HepG2 (cell line): ENCODE measurements around the gene PTCD1. TPM values are rescaled to one million over a fixed set of nuclear protein-coding genes. Genes with fewer than 3 reads are reported as not detected.

Source experiments
- polyA plus RNA-seq, 8 experiments: library from polyadenylated mRNA; depleted of rRNA in 3 of 8; stranded (reverse) in 7 of 8; unstranded in 1 of 8; fragments of >200 nt; fragmentation: Illumina TruSeq in 4 of 8; extraction: Trizol in 4 of 8; gene quantifications; 2 replicates each; pipeline versions ENCODE4 v1.2.1 to v1.2.3, GENCODE V29; 2011 to 2016; ENCODE audit warnings: low read depth in 4 of 8, missing spikeins in 1 of 8, mixed read lengths in 1 of 8; ENCODE audit not compliant: insufficient read depth in 1 of 8
- total RNA-seq, 5 experiments: library from RNA; depleted of rRNA; stranded (reverse); fragments of >200 nt; fragmentation: Illumina TruSeq; extraction: Trizol; gene quantifications; 2 replicates each; pipeline ENCODE4 v1.2.3, GENCODE V29; 2016; ENCODE audit warnings: low read depth in 1 of 5
- TF ChIP-seq, protein P1 (sequence below): sonication (generic); formaldehyde crosslinking; IDR thresholded peaks from one replicate; pipeline ENCODE4 v1.5.1; 2020; ENCODE audit warnings: mild to moderate bottlenecking, missing genetic modification reagents; ENCODE audit errors: not compliant biosample characterization
- TF ChIP-seq, protein P2 (sequence below): sonication (generic); formaldehyde crosslinking; IDR thresholded peaks from 2 replicates; pipeline ENCODE4 v1.5.1; 2020; ENCODE audit warnings: missing genetic modification reagents, mild to moderate bottlenecking, borderline replicate concordance

PTCD1 gene
- total and polyA plus RNA-seq, 2 of the 13 experiments (the other 11 are each of a cell fraction or from before 2014, with no cell fraction given): 3.0 to 8.4 TPM

DNA sequence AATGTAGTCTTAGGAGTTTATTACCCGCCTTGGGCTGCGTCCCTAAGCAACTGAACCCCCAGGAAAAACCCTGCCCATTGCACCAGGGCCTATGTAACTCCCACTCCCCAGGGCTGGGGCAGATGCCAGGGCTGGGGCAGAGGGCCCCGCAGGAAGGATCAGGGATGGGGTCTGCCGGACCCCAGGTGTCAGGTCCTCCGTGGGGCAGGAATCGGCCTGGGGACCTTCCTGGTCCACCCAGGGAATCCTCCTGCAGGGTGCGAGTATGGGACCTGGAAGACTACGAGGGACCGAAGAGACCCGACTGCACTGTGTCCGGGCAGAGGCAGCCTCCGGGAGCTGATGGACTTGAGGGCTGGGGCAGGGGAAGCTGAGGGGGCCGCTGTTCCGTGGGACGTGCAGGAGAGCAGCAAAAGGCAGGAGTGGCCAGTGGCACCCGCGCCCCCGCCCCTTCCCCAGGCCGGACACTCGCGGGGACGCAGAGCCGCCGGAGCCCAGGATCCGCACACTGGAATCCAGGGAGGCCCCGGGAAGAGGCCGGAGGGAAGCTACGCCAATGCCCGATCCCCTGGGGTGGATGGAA is 29.8 kb upstream of the PTCD1 start (continued):
- TF ChIP-seq, protein P1, sequence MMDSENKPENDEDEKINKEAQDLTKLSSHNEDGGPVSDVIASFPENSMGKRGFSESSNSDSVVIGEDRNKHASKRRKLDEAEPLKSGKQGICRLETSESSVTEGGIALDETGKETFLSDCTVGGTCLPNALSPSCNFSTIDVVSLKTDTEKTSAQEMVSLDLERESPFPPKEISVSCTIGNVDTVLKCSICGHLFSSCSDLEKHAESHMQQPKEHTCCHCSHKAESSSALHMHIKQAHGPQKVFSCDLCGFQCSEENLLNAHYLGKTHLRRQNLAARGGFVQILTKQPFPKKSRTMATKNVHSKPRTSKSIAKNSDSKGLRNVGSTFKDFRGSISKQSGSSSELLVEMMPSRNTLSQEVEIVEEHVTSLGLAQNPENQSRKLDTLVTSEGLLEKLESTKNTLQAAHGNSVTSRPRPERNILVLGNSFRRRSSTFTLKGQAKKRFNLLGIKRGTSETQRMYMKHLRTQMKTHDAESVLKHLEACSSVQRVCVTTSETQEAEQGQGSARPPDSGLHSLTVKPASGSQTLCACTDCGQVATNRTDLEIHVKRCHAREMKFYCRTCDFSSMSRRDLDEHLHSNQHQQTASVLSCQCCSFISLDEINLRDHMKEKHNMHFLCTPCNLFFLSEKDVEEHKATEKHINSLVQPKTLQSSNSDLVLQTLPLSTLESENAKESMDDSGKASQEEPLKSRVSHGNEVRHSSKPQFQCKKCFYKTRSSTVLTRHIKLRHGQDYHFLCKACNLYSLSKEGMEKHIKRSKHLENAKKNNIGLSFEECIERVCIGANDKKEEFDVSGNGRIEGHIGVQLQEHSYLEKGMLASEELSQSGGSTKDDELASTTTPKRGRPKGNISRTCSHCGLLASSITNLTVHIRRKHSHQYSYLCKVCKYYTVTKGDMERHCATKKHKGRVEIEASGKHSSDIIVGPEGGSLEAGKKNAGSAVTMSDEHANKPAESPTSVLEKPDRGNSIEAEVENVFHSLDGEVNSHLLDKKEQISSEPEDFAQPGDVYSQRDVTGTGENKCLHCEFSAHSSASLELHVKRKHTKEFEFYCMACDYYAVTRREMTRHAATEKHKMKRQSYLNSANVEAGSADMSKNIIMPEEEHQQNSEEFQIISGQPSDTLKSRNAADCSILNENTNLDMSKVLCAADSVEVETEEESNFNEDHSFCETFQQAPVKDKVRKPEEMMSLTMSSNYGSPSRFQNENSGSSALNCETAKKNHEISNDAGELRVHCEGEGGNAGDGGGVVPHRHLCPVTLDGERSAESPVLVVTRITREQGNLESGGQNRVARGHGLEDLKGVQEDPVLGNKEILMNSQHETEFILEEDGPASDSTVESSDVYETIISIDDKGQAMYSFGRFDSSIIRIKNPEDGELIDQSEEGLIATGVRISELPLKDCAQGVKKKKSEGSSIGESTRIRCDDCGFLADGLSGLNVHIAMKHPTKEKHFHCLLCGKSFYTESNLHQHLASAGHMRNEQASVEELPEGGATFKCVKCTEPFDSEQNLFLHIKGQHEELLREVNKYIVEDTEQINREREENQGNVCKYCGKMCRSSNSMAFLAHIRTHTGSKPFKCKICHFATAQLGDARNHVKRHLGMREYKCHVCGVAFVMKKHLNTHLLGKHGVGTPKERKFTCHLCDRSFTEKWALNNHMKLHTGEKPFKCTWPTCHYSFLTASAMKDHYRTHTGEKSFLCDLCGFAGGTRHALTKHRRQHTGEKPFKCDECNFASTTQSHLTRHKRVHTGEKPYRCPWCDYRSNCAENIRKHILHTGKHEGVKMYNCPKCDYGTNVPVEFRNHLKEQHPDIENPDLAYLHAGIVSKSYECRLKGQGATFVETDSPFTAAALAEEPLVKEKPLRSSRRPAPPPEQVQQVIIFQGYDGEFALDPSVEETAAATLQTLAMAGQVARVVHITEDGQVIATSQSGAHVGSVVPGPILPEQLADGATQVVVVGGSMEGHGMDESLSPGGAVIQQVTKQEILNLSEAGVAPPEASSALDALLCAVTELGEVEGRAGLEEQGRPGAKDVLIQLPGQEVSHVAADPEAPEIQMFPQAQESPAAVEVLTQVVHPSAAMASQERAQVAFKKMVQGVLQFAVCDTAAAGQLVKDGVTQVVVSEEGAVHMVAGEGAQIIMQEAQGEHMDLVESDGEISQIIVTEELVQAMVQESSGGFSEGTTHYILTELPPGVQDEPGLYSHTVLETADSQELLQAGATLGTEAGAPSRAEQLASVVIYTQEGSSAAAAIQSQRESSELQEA (CRISPR knock-in tag): no peak
- TF ChIP-seq, protein P2, sequence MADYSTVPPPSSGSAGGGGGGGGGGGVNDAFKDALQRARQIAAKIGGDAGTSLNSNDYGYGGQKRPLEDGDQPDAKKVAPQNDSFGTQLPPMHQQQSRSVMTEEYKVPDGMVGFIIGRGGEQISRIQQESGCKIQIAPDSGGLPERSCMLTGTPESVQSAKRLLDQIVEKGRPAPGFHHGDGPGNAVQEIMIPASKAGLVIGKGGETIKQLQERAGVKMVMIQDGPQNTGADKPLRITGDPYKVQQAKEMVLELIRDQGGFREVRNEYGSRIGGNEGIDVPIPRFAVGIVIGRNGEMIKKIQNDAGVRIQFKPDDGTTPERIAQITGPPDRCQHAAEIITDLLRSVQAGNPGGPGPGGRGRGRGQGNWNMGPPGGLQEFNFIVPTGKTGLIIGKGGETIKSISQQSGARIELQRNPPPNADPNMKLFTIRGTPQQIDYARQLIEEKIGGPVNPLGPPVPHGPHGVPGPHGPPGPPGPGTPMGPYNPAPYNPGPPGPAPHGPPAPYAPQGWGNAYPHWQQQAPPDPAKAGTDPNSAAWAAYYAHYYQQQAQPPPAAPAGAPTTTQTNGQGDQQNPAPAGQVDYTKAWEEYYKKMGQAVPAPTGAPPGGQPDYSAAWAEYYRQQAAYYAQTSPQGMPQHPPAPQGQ: no peak
